ENCODE results near the gene RAPGEF6. TPM values are rescaled to one million over a fixed set of nuclear protein-coding genes. Genes with fewer than 3 reads are reported as not detected.

The RAPGEF6 gene
- total RNA-seq, 1 experiment from 2014 or later, result 25.0 TPM

DNA sequence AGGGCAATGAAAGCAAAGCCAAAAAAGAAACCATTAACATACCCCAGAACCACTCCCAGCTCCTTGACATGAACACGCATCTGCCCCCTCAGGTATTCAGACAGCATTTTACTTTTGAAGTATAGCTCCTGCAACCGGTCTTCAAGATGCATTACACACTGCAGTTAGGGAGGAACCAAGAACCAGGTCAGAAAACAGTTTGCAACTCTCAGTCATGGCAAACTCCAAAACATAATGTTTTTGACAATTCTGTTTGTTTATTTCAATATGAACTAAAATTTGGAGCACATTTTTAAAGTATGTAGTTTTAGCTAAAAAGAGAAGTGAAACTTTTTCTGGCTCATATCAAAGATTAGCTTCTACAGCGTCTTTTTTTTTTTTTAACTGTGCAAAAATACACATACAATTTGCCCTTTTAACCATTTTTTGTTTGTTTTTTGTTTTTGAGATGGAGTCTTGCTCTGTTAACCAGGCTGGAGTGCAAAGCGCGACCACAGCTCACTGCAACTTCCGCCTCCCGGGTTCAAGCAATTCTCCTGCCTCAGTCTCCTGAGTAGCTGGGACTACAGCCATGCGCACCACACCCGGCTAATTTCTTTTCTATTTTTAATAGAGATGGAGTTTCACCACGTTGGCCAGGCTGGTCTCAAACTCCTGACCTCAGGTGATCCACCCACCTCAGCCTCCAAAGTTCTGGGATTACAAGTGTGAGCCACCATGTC is 12.2 kb upstream of the RAPGEF6 start:
- BruUV-seq (replicated peaks), result no TSS peak
- H3K9me3 ChIP-seq (ENCODE audit: control insufficient read depth, insufficient read depth, low read depth, low read length), result no peaks in the 10 kb centered on the region
- ChIA-PET POLR2A (interaction anchor here (1.1 kb wide), 1 partner anchor 11 kb away, joined by 3 read pairs; no protein-coding TSS in a partner anchor), CTCF (interaction anchor here (0.7 kb wide), 1 partner anchor 266 kb away, joined by 4 read pairs; no protein-coding TSS in a partner anchor)
- DNase-seq (ENCODE audit: low read depth, low spot score) (no peak), ATAC-seq (no peak)
- H3K27me3 ChIP-seq (ENCODE audit: control insufficient read depth, insufficient read depth, low read length), result no peaks in the 10 kb centered on the region
- no peak overlapping the region for H3K27ac ChIP-seq (ENCODE audit: low read length)
- H3K4me3 ChIP-seq (ENCODE audit: low read depth in 2 of 2, low read length in 2 of 2), result no peak overlapping the region
- H3K4me1 ChIP-seq (ENCODE audit: control insufficient read depth, insufficient read depth, low read length), result no peaks in the 10 kb centered on the region
- H3K36me3 ChIP-seq (ENCODE audit: control insufficient read depth, insufficient read depth, low read length), result peaks cover 35% of the 10 kb centered on the region; the same call in 1 of the 2 replicates
- intact Hi-C loops (cut with micrococcal nuclease; ENCODE audit: unreplicated experiment) (no loop called here), in situ Hi-C loops (cut with HindIII; ENCODE audit: low pct_unique_long_range_greater_than_20kb, low sequenced_read_pairs) (no loop called here)
- TF ChIP-seq, protein P1, sequence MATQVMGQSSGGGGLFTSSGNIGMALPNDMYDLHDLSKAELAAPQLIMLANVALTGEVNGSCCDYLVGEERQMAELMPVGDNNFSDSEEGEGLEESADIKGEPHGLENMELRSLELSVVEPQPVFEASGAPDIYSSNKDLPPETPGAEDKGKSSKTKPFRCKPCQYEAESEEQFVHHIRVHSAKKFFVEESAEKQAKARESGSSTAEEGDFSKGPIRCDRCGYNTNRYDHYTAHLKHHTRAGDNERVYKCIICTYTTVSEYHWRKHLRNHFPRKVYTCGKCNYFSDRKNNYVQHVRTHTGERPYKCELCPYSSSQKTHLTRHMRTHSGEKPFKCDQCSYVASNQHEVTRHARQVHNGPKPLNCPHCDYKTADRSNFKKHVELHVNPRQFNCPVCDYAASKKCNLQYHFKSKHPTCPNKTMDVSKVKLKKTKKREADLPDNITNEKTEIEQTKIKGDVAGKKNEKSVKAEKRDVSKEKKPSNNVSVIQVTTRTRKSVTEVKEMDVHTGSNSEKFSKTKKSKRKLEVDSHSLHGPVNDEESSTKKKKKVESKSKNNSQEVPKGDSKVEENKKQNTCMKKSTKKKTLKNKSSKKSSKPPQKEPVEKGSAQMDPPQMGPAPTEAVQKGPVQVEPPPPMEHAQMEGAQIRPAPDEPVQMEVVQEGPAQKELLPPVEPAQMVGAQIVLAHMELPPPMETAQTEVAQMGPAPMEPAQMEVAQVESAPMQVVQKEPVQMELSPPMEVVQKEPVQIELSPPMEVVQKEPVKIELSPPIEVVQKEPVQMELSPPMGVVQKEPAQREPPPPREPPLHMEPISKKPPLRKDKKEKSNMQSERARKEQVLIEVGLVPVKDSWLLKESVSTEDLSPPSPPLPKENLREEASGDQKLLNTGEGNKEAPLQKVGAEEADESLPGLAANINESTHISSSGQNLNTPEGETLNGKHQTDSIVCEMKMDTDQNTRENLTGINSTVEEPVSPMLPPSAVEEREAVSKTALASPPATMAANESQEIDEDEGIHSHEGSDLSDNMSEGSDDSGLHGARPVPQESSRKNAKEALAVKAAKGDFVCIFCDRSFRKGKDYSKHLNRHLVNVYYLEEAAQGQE (IDR thresholded peaks at IDR 0.05; ENCODE audit: insufficient read depth in 1 of 2, low read depth in 2 of 2, low read length in 1 of 2), result no peak
- TF ChIP-seq SIN3A (IDR thresholded peaks at IDR 0.05; ENCODE audit: borderline replicate concordance, insufficient read depth, low read depth, low read length), result no peak
- no peak for TF ChIP-seq POLR2AphosphoS5 (IDR thresholded peaks at IDR 0.05; ENCODE audit: low read depth, low read length)
- TF ChIP-seq, protein P2, sequence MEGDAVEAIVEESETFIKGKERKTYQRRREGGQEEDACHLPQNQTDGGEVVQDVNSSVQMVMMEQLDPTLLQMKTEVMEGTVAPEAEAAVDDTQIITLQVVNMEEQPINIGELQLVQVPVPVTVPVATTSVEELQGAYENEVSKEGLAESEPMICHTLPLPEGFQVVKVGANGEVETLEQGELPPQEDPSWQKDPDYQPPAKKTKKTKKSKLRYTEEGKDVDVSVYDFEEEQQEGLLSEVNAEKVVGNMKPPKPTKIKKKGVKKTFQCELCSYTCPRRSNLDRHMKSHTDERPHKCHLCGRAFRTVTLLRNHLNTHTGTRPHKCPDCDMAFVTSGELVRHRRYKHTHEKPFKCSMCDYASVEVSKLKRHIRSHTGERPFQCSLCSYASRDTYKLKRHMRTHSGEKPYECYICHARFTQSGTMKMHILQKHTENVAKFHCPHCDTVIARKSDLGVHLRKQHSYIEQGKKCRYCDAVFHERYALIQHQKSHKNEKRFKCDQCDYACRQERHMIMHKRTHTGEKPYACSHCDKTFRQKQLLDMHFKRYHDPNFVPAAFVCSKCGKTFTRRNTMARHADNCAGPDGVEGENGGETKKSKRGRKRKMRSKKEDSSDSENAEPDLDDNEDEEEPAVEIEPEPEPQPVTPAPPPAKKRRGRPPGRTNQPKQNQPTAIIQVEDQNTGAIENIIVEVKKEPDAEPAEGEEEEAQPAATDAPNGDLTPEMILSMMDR (IDR thresholded peaks at IDR 0.05), result no peak
- no peak for TF ChIP-seq TCF7L2 (IDR thresholded peaks at IDR 0.05; ENCODE audit: low read depth, low read length)

DNA sequence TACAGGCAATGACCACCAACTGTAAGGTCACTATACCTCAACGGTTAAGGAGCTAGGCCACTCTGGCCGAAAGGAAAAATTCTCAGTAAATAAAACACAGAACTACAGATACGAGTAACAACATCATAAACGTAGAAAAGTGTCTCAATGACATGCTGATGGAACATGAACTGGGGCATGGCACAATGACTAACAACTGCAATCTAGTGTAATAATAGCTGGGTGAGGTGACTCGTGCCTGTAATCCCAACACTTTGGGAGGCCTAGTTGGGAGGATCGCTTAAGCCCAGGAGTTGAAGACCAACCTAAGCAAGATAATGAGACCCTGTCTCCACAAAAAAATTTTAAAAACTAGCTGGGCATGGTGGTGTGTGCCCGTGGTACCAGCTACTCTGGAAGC is 9.8 kb upstream of the RAPGEF6 start:
- no TSS peak for BruUV-seq (replicated peaks)
- Histone ChIP-seq H3K27ac (ENCODE audit: low read length) (no peak overlapping the region), H3K27me3 (ENCODE audit: control insufficient read depth, insufficient read depth, low read length) (no peaks in the 10 kb centered on the region), H3K4me1 (ENCODE audit: control insufficient read depth, insufficient read depth, low read length) (no peaks in the 10 kb centered on the region), H3K9me3 (ENCODE audit: control insufficient read depth, insufficient read depth, low read depth, low read length) (no peaks in the 10 kb centered on the region), H3K36me3 (ENCODE audit: control insufficient read depth, insufficient read depth, low read length) (peaks cover 20% of the 10 kb centered on the region; the same call in 1 of the 2 replicates), H3K4me3 (ENCODE audit: low read depth in 2 of 2, low read length in 2 of 2) (no peak overlapping the region)
- ChIA-PET CTCF (no interaction called here), POLR2A (no interaction called here)
- ATAC-seq (no peak), DNase-seq (ENCODE audit: low read depth, low spot score) (no peak)
- TF ChIP-seq, protein P2 (IDR thresholded peaks at IDR 0.05), result no peak
- TF ChIP-seq, protein P1 (IDR thresholded peaks at IDR 0.05; ENCODE audit: insufficient read depth in 1 of 2, low read depth in 2 of 2, low read length in 1 of 2), result no peak
- TF ChIP-seq TCF7L2 (IDR thresholded peaks at IDR 0.05; ENCODE audit: low read depth, low read length) (no peak), SIN3A (IDR thresholded peaks at IDR 0.05; ENCODE audit: borderline replicate concordance, insufficient read depth, low read depth, low read length) (no peak), POLR2AphosphoS5 (IDR thresholded peaks at IDR 0.05; ENCODE audit: low read depth, low read length) (no peak)
- intact Hi-C loops (cut with micrococcal nuclease; ENCODE audit: unreplicated experiment) (no loop called here), in situ Hi-C loops (cut with HindIII; ENCODE audit: low pct_unique_long_range_greater_than_20kb, low sequenced_read_pairs) (no loop called here)
